ENCODE results near the gene REXO2.

The REXO2 gene

DNA sequence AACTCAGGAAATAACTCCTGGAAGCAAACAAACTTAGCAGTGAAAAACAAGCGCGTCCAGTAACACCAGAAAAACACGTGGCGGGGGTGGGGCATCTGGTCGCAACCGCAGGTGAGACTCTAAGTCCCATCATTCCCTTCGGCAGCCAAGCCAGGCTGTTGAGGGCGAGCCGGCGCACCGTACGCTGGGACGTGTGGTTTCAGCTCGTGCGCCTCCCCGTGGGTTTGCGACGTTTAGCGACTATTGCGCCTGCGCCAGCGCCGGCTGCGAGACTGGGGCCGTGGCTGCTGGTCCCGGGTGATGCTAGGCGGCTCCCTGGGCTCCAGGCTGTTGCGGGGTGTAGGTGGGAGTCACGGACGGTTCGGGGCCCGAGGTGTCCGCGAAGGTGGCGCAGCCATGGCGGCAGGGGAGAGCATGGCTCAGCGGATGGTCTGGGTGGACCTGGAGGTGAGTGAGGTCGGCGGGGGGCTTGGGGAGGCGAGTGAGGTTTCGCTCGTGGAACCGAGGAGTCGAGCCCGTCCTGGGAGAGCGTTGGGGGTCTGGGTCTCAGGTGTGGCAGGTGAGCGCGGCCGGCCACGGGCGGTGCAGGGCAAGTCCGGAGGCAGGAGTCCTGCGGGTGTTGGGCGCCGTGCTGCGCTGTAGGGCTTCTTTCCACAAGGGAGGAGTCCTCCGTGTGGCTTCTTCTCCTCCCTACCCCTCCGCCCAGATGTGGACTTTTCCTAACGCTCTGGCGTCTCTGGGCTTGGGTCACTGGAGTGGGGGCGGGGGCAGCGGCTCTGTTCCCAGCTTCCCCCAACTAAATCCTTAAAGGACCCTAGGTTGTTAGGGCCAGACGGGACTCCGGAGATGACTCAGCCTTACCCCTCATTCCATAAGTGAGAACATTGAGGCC is at the start of gene REXO2:
Gene REXO2 (plus strand): TSS at position 239 of the 892 bp plus-strand sequence. CDS start 62 bp downstream, at position 301.
- DNase-seq: peak; percentile 94

DNA sequence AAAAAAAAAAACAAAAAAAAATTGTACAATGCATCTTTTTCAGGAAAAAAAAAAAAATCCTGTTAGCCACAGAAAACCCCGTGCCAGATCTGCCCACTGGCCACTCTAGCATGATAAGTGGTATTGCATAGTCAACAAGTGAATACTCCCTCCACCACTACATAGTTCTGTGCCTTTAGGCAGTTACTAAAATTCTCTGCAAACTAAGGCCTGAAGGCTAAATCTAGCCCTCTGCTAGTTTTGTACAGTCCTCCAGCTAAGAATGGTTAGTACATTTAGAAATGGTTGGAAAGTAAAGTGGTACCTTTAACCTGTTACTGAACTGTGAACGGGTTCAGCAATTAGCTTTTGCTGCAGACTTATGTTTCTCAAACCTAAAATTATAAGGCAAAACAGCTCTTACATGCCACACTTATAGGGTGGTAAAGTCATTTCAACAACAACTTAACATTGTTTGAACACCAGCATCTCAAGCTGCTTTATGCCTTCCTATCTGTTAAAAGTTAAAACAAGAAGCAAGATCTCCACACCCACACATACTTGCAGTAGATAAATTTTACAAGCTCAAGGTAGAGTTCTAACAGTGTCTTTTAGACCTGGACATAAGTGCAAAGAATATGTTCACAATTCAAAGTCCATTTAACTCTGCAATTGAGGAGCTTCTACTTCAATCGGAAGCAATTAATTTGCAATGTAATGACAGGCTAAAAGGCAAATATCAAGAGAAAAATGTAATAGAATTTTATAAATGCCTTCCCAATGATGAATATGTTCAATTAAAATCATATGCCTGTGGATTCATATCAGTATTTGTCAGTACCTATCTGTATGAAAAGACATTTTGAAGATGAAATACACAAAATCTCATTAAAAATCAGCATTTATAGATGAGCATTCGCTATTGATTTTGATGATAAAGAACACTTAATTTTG is 46.3 kb upstream of the REXO2 start:
- DNase-seq: no peak

DNA sequence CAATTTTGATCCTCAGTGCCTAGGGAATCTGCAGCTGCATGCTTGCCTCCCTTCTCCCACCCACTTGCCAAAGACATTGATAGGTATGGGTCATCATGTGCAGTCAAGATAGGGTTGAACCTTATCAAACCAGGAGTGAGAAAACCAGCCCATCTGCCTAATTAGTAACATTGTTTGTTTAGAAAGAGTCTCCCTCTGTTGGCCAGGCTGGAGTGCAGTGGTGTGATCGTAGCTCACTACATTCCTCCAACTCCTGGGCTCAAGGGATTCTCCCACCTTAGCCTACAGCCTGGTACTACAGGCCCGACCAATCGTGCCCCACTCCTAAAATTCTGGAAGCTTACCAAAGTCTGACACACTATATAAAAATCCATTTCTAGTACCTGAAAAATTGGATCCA is 43.5 kb upstream of the REXO2 start:
- DNase-seq: no peak

DNA sequence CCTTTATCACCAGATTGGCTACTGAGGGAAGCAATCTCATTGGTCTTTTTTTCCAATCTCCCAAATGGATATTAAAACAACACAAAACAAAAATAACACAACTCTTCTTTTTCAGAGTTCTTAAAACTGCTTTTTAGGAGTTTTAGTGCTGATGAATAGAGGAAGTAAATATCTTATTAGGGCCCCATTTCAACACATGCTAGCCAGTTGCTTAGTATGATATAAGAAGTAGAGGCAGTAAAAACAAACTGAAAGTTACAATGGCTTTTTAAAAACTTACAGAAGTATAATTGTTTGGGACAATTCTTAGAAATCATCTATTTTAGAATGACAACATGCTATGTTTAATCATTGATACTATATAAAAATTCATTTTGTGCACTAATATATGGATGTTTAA is 42.4 kb upstream of the REXO2 start:
- no peak for DNase-seq

DNA sequence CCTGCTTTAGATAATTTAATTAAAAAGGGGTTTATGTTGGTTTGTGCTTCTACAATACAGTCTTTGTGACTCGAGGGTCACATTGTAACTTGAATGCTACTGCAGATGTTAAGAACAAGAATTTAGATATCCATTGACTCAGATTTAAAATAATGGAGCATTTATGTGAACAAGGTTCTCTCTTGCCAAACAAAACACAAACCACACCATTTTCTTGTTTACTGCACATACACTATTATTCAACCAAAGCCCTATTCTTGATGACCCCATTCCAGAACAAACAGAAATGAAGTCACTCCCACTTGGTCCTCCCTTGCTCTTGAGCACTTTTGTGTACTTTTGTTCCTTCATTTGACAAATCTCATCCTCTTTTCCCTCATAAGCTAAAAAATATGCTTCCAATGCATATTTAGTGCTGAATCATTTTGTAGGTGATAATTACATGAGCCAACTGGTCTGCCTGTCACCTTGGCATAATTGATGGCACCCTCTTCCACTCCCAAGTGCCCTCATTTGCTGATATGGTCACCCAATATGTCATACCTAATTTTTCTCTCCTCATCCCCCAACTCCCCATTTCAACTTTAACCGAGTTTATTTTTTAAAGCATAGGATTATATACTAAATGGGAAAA is 41.8 kb upstream of the REXO2 start:
- no peak for DNase-seq

DNA sequence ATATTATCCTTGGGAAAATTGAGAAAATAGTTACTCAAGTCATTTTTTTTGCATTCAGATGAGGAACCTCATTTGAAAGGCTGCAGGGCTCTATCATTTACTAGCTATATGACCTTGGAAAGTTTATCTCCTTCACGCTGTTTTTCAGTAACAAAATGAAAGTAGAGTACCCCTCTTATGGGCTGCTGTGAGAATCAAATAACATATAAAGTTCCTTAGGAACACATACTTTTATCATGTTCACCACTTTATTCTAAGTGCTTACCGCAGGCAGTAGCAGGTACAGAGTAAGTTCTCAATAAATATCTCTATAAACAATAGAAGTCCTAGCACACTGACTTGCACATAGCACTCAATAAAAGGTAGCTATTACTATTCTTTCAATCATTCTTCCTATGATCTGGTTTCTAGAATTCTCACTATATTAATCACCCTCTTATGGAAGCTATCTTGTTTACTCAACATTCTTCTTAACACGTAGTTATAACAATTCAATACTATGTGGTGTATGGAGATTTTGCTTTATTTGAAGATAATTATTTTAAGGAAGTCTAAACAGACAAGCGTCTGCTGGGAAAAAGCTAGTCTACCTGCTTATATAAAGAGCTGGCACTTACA is 40.9 kb upstream of the REXO2 start:
- no peak for DNase-seq

DNA sequence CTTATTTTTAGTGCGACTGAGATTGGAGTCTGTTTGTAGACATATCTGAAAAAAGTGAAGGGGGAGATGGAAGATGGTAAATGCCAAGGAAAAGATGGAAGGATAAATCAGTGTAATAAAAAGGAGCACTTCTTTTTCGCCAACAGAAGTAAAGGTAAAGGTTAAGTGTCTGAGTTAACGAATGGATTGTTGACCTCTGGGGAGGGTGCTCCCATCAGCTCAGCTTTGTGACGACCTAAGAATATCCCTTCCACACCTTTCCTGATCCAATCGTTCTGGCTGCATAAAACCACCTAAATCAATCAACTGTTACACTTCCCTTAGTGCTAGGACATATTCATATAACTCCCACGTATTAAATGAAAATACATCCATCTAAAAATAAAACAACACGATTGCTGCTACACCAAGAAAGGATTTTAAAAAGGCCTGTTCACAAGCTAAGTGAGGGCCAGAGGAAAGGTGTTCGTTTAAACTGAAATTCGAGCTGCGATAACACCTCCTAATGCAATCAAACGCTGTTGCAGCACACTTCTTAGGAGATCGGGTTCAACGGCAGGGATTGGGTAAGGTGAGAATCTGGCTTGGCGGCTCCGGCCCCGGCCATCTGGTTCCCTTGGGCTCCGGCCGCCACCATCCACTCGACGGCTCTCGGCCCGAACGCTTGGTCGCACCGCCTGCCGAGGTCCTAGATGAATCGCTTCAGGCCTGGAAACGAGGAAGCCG is 39.6 kb upstream of the REXO2 start:
- no peak for DNase-seq

DNA sequence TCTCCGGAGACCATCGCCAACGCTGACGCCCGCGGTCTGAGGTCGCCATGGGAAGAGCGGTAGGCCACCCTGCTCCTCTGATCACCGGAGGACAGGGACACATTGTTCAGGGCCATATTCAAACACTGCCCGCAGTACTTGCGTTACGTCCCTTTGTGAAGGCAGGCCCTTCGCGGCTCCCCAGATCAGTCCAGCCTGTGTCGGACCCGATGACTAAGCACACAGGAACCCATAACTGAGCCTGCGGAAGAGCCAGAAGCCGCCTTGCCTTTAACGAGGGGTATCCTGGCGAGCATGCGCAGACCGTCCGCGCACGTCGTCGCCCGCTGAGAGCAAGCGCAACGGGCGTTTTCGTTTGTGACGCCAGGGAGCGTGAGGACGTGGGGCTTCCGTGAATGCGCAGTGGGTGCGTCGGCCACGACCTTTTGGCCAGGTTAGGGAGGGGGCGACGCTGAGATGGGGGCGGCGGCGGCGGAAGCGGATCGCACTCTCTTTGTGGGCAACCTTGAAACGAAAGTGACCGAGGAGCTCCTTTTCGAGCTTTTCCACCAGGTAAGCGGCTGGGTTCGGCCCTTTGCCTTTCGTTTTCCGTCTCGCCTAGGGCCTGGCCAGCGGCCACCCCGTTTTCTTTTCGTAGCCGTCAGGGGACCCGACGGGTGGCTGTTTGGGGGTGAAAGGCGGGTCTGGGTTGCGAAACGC is 38.9 kb upstream of the REXO2 start, which contains the start of the genes C11orf71 and RBM7:
Gene C11orf71 (minus strand): TSS at position 296 of the 699 bp plus-strand sequence. CDS start 180 bp downstream, at position 116.
Gene RBM7 (plus strand): TSS at position 451 of the 699 bp plus-strand sequence. CDS start 6 bp downstream, at position 457.
- peak; percentile 98 for DNase-seq

DNA sequence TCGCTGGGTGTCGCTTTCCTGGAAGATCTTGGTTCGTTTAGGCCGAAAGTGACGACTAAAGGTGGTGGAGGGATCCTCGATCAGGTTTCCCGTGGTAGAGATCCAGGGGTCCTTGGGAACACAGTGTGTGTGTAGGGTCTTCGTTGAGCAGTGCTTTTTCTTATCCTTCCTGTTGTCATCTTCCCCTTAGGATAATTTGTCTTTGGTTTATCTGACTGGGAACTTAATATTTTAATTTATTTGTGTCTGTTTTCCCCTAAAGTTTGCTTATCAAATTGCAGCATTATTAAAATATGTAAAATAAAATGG is 38.4 kb upstream of the REXO2 start:
- no peak for DNase-seq

DNA sequence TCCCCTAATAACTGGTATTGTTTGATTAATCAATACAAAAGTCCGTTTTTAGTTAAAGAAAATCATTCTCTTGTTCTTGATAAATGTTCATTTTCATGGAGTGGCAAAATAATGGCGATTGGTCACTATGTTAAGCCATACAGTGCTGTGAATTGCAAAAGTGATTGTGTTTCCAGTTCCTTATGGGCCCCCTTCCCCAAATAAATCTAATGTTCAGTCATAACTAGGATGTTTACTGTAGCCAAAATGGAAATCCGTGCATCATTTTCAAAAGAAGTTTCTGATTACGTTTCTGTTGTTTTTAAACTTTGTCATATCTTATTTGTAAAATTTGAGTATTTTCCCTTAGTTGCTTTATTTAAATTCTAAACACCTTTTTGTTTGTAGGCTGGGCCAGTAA is 38.0 kb upstream of the REXO2 start:
- DNase-seq: no peak

DNA sequence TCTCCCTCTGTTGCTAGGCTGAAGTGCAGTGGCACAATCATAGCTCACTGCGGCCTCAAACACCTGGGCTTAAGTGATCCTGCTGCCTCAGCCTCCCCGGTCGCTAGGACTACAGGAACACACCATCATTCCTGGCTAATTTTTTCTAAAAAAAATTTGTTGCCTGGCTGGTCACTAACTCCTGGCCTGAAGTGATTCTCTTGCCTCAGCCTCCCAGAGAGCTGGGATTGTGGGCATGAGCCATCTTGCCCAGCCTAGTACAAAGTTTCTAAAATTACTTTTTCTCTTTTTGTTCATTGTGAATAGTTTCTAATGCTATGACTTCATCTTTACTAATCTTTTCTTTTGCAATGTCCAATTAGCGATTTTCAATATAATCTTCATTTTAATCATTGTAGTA is 26.3 kb upstream of the REXO2 start:
- DNase-seq: no peak

DNA sequence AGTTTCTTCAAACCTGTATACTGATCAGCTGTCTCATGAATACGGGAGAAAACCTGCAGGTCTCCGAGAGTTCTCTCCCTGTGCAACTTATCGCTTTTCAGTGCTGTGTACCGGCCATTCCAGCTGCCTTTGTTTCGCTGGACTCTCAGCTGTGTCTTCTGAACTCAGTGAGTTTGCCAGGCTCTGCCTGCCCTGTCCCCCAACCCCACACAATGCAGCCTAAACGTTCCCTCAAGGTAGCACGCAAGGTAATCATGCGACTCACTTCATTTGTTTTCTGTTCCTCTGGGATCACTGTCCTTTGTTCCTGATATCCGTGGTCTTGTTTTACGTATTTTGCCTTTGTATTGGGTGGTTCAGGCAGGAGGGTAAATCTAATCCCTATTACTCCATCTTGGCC is 25.3 kb upstream of the REXO2 start:
- no peak for DNase-seq

DNA sequence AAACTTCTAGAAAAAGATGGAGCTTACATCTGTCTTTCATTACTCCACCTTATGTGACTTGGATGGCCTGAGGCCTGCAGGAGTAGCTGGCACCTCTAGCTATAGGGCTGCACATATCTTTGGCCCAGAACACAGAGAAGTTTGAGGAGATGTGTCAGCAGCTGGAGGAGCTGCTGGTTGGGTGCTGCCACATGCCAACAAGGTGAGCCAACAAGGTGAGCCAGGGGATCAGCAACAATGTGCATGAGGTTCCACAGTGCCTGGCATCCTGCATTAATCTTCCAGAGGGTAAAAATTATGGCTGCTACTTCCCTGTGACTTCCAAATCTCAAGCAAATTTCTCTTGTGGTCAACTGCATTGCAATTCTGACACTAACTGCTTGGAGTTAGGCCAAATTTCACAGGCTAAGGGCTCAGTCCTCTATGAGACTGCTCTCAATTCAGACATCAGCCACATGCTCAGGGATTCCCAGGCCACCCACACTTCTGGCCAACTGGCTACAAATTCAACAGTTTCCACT is 22.8 kb upstream of the REXO2 start:
- DNase-seq: no peak

DNA sequence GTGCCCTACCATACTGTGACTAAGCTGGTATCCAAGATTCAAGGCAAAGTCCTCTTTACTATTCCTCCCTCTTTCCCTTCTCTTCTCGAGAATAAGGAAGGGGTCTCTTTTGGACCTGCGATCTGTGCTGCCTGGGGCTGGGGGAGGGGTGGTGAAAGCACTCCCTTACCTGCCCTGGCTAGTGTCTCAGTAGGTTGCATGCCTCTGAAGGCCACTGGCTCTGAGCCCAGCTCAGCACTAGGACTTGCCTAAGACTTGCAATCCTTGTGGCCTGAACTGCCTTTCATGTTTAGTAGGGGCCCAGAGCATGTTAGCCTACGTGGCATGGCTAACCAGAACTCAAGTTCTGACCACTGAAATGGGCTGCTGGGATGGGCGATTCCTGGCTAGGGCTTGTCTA is 13.0 kb upstream of the REXO2 start:
- DNase-seq: no peak

DNA sequence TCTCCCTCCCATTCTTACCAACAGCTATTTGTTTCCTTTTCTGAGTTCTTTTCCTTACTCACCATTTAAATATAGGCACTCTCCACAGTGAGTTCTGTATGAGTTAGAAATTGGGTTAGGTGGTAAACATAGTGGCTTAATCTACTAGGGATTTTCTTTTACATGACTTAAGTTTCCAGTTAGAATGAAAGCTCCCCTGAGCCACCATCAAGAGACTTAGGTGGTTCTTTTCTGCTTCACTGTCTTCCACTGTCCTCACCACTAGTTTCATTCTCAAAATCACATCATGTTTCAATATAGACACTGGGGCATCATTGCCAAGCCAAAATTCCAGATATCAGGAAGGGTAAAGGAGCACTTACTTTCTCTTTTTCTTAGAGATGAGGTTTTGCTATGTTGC is 9.0 kb upstream of the REXO2 start:
- DNase-seq: no peak

DNA sequence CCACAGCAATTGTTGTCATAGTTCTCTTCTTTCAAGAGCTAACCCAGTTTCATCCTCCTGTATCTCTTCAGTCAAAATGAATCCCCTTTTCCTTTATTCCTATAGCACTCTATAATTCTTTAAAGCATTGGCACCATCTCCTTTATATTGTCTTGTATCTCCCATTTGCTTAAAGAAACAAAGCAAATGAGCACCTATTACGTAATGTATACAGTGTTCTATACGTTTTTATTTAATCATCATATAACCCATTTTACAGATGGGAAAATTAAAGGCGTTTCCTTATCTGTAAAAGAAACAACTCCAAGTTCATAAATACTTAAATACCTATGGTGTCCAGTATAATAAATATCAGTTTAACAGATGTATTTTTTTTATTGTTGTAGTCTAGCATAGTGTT is 6.4 kb upstream of the REXO2 start:
- no peak for DNase-seq

DNA sequence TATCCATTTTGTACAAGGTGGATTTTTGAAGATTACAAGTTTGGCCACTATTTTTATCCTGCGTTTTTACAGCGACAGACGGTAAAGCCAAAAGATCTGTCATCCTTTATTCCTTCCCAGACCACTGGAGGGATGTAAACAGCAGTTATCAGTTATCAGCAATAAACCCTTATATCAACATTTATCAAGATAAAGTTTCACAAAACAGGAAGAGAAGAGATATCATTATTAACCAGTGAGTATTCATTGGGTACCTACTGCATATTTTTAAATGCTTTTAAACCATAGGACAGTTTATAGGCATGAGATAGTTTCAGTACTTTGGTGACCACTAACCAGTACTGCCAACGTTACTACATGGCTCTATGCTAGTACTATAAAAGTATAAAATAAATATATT is 5.9 kb upstream of the REXO2 start:
- no peak for DNase-seq

DNA sequence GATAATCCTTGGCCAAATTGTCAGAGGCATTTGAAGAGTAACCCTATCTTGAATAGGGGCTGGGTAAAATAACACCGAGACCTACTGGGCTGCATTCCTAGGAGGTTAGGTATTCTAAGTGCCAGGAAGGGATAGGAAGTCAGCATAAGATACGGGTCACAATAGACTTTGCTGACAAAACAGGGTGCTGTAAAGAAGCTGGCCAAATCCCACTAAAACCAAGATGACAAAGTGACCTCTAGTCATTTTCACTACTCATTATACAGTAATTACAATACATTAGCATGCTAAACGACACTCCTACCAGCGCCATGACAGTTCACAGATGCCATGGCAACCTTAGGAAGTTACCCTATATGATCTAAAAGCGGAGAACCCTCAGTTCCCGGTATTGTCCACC is 964 bp upstream of the REXO2 start:
- DNase-seq: no peak

DNA sequence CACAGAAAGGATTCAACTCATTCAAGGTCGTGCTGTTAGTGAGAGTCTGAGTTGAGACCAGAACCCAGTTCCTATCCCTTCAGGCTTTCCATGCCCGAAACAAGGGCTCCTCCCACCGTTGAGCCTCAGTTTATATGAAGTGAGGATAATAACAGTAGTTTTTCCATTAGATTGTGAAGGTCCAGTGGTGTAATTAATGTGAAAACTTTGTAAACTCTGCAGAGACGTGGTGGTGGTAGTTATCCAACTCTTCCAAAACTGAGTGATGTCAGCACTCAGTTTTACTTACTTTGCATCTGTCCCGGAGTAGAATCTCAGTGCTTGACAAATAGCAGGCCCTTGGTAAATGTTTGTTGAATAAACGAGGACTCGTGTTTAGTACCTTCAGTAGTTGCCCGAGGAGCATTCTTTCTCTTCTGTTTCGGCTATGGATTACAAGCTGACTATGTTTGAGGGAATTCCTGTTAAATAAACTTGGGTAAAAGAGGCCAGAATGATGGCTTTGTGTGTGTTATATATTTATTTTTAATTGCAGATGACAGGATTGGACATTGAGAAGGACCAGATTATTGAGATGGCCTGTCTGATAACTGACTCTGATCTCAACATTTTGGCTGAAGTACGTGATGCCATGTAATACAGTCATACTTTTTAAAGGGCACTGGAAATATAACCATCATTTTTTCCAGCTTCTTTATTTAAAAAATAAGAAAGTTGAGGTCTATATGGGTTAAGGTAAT is 1.0 kb downstream of the REXO2 start:
- DNase-seq: no peak

DNA sequence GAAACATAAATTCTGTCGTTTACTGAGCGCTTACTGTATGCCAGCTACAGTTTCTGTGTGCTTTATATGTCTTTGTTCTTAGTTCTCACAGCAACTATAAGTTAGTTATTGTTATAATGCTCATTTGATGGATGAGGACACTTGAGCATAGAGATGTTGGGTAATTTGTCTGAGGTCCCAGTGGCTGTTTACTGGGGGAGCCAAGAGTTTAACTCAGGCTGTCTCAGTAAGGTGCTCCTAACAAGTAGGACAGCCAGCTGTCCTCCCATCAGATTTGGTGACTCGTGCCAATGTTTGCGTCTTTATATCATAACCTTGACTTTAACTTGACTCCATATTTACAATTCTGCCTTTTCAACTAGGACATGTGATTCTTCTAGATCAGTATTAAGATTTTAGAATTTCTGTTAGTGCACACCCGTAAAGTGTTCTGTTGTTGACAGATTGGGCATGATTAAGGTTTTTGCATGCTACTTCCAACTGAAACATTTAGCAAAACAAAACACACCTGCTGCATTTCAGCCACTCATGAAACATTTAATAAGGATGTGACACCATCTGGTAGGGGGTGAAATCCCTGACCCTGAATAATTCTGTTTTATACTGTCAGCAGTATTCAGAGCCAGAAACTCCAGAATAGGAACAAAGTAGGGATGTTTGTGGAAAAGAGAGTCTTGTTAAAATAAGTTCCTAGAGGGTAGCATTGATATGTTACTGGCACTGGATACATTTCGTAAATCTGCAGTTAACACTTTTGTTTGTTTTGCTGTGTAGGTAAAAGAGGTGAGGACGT is 1.9 kb downstream of the REXO2 start:
- DNase-seq: no peak
